ENCODE results near the gene NFASC. TPM values are rescaled to one million over a fixed set of nuclear protein-coding genes. Genes with fewer than 3 reads are reported as not detected.

The NFASC gene
- total and polyA plus RNA-seq, 2 donors (not counting 3 experiments of a cell fraction or from before 2014, with no cell fraction given) = not detected

GRCh38 chr1:204973449-204973848 lies 102.8 kb downstream of the NFASC start:
- intact Hi-C loops (cut with micrococcal nuclease) = no loop called here
- POLR2A ChIA-PET = interaction anchor here (0.5 kb wide), 1 partner anchor 201 kb away, joined by 3 read pairs; no protein-coding TSS in a partner anchor

More at GRCh38 chr1:204973449-204973848, 102.8 kb downstream of the NFASC start:
- no peak for TF ChIP-seq MYC (IDR thresholded peaks at IDR 0.05; ENCODE audit: low read depth, low read length)
- TF ChIP-seq MAX (IDR thresholded peaks at IDR 0.05; ENCODE audit: insufficient read depth, insufficient read length) = no peak
- no peak for TF ChIP-seq EZH2 (IDR thresholded peaks at IDR 0.05; ENCODE audit: borderline replicate concordance, low read depth, low read length, severe bottlenecking)
- TF ChIP-seq GATA2 (IDR thresholded peaks at IDR 0.05; ENCODE audit: insufficient read depth, insufficient read length, low read depth, low read length) = no peak
- TF ChIP-seq CTCF (IDR thresholded peaks at IDR 0.05; ENCODE audit: extremely low read depth in 1 of 2, insufficient read depth in 1 of 2, low read depth in 1 of 2, low read length in 2 of 2) = no peak
- no peak for TF ChIP-seq FOS (IDR thresholded peaks at IDR 0.05; ENCODE audit: borderline replicate concordance, insufficient read depth, low read length)
- TF ChIP-seq POLR2A (IDR thresholded peaks at IDR 0.05; ENCODE audit: low read depth, low read length) = no peak
- no peak for TF ChIP-seq JUN (IDR thresholded peaks at IDR 0.05; ENCODE audit: borderline replicate concordance, insufficient read depth, insufficient read length, low read depth)
- no peak for TF ChIP-seq POLR2AphosphoS5 (IDR thresholded peaks at IDR 0.05; ENCODE audit: insufficient read depth, low read depth, low read length)
- H3K4me2 ChIP-seq (ENCODE audit: insufficient read depth, low read length) = no peak overlapping the region
- H3K9me3 ChIP-seq (replicated peaks; ENCODE audit: control insufficient read depth, insufficient read depth, low read length) = no peaks in the 10 kb centered on the region
- dilution Hi-C loops (cut with MboI; ENCODE audit: extremely low pct_ligation_motif_present, low sequenced_read_pairs) = no loop called here
- H3K79me2 ChIP-seq (ENCODE audit: control insufficient read depth, insufficient read depth, low read length) = no peaks in the 10 kb centered on the region
- no peaks in the 10 kb centered on the region for H3K9me1 ChIP-seq (replicated peaks; ENCODE audit: control insufficient read depth, extremely low read depth, insufficient read depth, low read length)
- H3K9ac ChIP-seq (replicated peaks; ENCODE audit: extremely low read depth, insufficient read depth, low read length) = no peak overlapping the region
- CTCF ChIA-PET = interaction anchor here (0.8 to 3.1 kb wide), 4 partner anchors 12 to 284 kb away, joined by 3 to 52 read pairs (median 8); no protein-coding TSS in a partner anchor
- FAIRE-seq = no peak
- H3K36me3 ChIP-seq (ENCODE audit: control insufficient read depth in 2 of 2, extremely low read depth in 1 of 2, insufficient read depth in 2 of 2, low read length in 2 of 2) = no peaks in the 10 kb centered on the region
- no peaks in the 10 kb centered on the region for H3K27me3 ChIP-seq (ENCODE audit: control insufficient read depth in 2 of 2, insufficient read depth in 2 of 2, low read length in 2 of 2)
- H3K4me1 ChIP-seq (ENCODE audit: control insufficient read depth, extremely low read depth, insufficient read depth, low read length) = peaks cover 14% of the 10 kb centered on the region
- no peak overlapping the region for H2AFZ ChIP-seq (ENCODE audit: low read depth, low read length)
- no peak overlapping the region for H3K4me3 ChIP-seq (replicated peaks in 1 of 3; ENCODE audit: insufficient read depth in 1 of 3, low read depth in 1 of 3, low read length in 3 of 3)
- no peak overlapping the region for H3K27ac ChIP-seq (ENCODE audit: insufficient read depth, low read depth, low read length)
- BruUV-seq (replicated peaks) = no TSS peak
- H4K20me1 ChIP-seq (replicated peaks; ENCODE audit: control insufficient read depth, extremely low read depth, insufficient read depth, low read length) = no peaks in the 10 kb centered on the region
- DNase-seq (ENCODE audit: low read depth, low spot score) = no peak
